Measurements from ENCODE around the gene MARCKSL1.
"Not testable (repeated sequence)": the region's sequence is repeated elsewhere in the genome, so short reads cannot be mapped to it uniquely, and the experiment has no call there.

The MARCKSL1 gene

GRCh38 chr1:32291708-32292538 is 44.1 kb downstream of the MARCKSL1 start, which contains the start of gene HDAC1:
Gene HDAC1 (plus strand): TSS chr1:32292083. CDS start chr1:32292170, 87 bp downstream.
- POLR2A ChIA-PET = interaction anchor here (0.6 to 2.9 kb wide), 8 partner anchors 12 to 146 kb away, joined by 3 to 21 read pairs (median 3); partner anchors contain the start of gene MARCKSL1
- no peak for TF ChIP-seq CTCF (IDR thresholded peaks at IDR 0.05; ENCODE audit: insufficient read depth, low read length, missing control alignments)
- peak within 1 kb of the TSS; percentile 97 for H3K4me3 ChIP-seq (ENCODE audit: low read depth, low read length)
- DNase-seq (ENCODE audit: low read depth, low spot score) = peak; percentile 49
- CTCF ChIA-PET = interaction anchor here (1.4 to 2.2 kb wide), 3 partner anchors 32 to 77 kb away, joined by 3 to 9 read pairs (median 6); no protein-coding TSS in a partner anchor

- no peak for TF ChIP-seq CTCF (IDR thresholded peaks at IDR 0.05; ENCODE audit: insufficient read depth, low read length, missing control alignments)
- DNase-seq (ENCODE audit: low read depth, low spot score) = no peak
- H3K4me3 ChIP-seq (ENCODE audit: low read depth, low read length) = peak overlapping the region; percentile 97
- ChIA-PET POLR2A (interaction anchor here (0.5 to 2.9 kb wide), 9 partner anchors 11 to 146 kb away, joined by 3 to 21 read pairs (median 3); partner anchors contain the start of gene MARCKSL1), CTCF (interaction anchor here (1.4 to 2.2 kb wide), 3 partner anchors 32 to 76 kb away, joined by 3 to 9 read pairs (median 6); no protein-coding TSS in a partner anchor)
These were observed 44.8 kb downstream of the MARCKSL1 start for GRCh38 chr1:32291145-32291707.

- TF ChIP-seq CTCF (IDR thresholded peaks at IDR 0.05; ENCODE audit: insufficient read depth, low read length, missing control alignments) = no peak
- POLR2A ChIA-PET = no interaction called here
- DNase-seq (ENCODE audit: low read depth, low spot score) = no peak
- no peak overlapping the region for H3K4me3 ChIP-seq (ENCODE audit: low read depth, low read length)
- CTCF ChIA-PET = no interaction called here
These were observed 46.8 kb downstream of the MARCKSL1 start for GRCh38 chr1:32289256-32289655.

GRCh38 chr1:32286763-32287162 is 49.3 kb downstream of the MARCKSL1 start:
- POLR2A ChIA-PET = no interaction called here
- no peak for TF ChIP-seq CTCF (IDR thresholded peaks at IDR 0.05; ENCODE audit: insufficient read depth, low read length, missing control alignments)
- CTCF ChIA-PET = interaction anchor here (1.1 kb wide), 1 partner anchor 18 kb away, joined by 3 read pairs; no protein-coding TSS in a partner anchor
- no peak for DNase-seq (ENCODE audit: low read depth, low spot score)
- no peak overlapping the region for H3K4me3 ChIP-seq (ENCODE audit: low read depth, low read length)

- ChIA-PET CTCF (no interaction called here), POLR2A (no interaction called here)
- no peak for DNase-seq (ENCODE audit: low read depth, low spot score)
- H3K4me3 ChIP-seq (ENCODE audit: low read depth, low read length) = no peak overlapping the region
- no peak for TF ChIP-seq CTCF (IDR thresholded peaks at IDR 0.05; ENCODE audit: insufficient read depth, low read length, missing control alignments)
These were observed 50.4 kb downstream of the MARCKSL1 start for GRCh38 chr1:32285658-32286057.

GRCh38 chr1:32284777-32285176 is 51.3 kb downstream of the MARCKSL1 start:
- CTCF ChIA-PET; H3K4me3 ChIP-seq (ENCODE audit: low read depth, low read length); DNase-seq (ENCODE audit: low read depth, low spot score): not testable (repeated sequence)
- POLR2A ChIA-PET = interaction anchor here (1.0 kb wide), 1 partner anchor 51 kb away, joined by 3 read pairs; the partner anchor contains the start of gene MARCKSL1

Data from AG04449 (cell line).